NCI-H748 (cell line): ENCODE results near the gene STK10.
"Not testable (repeated sequence)": the region's sequence is repeated elsewhere in the genome, so short reads cannot be mapped to it uniquely, and the experiment has no call there.

Experiments
- DNase-seq: peaks from one replicate; lab custom pipeline; 2025; ENCODE audit not compliant: unreplicated experiment; lab: John Stamatoyannopoulos, UW

STK10 gene

DNA sequence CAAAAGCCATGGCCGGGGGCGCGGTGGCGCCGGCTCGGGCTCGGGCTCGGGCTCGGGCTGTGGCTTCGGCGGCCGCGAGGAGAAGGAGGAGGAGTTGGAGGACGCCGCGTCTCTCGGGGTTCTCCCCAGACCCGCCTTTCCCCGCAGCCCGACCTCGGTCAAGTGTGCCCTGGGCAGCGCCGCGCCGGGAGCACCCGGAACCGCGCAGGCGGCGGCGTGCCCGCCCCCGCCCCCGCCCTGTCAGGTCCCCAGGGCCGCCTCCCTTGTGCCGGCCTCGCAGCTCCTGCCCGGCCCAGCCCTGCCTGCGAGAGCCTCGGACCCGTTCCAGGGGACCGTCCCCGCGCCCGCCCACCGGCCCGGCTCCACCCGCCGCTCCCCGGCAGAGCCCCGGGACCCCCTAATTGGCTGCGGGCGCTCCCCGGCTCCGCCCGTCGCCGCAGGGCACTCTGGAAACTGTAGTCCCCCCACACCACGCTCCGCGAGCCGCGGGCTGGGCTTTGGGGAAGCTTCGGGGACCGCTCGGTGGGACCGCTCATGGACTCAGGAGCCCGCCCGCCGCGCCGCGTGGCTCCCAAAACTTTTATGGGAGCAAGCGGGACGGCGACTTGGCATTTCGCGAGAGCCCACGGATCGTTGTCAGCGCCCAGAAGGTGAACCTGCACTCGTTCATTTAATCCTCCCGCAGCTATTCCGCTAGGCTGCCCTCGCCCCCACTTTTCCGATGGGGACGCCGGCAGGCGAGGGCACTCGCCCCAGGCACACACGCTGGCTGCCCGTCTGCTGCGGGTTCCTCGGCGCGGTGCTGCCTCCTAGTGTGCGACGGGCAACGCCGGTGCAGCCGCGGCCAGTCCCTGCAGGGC lies at the start of gene STK10:
STK10 (minus strand) TSS at position 192 of the 860 bp plus-strand sequence; CDS start at position 10, 182 bp downstream.
- peak; percentile 93 for DNase-seq

DNA sequence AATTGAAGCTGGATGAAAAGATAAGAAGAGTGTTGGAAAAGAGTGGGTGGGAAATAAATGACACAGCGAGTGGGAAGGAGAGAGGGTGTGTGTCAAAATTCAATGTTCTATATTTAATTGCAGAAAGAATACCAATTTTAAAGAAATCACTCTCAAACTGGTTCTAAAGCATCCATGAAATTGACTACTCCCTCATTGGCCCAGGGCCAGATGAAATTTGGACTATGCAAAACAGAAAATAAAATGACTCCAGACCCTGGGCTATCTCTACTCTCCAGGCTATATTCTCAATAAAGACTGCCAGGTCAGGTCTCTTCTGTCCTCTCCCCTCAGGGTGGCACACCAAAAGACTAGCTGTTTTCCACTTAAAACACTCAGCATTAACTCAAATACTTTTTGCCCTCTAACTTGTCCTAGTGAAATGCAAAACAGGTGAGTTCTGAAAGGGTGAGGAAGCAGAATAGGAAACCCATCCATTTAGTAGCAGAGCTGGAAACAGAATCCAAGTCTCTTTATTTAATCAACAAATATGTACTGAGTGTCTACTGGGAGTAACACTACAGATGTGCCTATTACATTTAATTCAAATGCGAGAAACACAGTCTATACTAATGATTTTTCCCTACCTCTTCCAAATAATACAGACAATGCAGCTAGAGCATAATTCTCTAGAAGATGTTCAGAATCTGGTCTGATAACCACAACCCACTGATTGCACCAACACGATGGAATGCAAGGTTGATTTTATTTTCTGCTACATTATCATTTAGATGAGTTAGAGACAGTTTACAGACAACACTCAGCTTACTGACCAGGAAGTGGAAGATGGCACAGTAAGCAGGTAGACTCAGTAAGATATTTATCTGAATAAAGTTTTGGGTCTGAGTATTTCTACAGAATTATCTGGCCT lies 48.1 kb upstream of the STK10 start:
- DNase-seq: no peak

DNA sequence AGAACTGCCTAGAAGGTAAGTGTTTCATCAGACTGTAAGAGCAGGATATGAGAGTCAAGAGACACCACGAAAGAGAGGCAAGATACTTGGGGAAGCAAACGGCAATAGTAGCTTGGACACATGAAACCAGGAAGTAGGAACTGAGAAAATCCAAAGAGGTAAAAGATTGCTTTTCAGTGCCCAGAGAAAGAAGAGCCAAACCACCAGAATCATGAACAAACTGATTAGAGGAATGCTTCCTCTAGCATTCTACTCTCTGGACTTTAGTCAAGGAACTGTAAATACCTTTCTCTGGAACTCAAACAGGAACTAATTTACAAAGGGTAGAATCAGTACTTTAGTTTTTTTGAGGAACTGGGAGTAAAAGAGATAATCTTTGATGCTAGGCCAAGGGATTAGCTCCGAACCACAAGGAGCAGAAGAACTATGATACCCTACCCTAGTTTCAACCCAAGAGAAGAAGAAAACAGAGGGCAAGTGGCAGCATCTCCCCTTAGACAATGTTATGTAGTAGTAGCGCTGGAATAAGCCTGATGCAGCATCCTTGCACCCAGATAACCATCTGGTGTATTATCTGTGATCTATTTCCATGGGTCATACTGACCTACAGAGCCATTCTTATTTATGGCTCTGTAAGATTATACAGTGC lies 47.2 kb upstream of the STK10 start:
- no peak for DNase-seq

DNA sequence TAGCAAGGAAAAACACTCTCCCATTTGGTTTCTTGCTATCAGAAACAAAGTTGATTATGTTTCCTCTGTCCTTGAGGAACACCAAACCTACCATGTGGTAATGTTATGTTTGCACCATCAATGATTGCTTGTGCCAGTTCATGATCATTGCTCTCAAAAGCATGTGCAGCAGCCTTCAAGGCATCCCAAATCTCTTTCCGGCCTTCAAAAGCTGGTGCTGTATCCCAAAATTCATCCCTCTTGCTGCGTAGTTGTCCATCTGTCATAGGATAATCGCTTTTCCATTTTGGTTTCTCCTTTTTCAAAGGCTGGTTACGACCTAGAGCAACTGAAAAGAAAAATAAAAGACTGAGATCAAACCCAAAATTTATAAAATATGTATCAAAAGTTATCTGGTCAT lies 46.0 kb upstream of the STK10 start:
- DNase-seq: no peak

DNA sequence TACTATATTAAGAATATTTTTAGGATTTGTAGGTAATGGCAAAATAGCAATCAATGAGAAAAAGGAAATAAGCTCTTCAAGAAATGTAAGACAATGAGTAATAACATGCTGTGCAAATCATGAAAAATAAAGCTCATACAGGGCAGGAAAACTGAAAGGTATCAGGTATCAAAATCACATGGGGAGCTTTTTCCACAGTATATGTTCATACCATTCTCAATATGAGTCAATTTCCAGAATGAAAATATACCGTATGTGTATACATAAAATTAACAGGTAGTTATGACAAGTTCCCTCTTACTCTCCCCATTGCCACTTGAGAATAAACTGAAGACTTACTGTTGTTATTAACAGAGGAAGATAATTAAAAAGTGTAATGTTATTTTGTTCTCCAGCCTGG lies 41.9 kb upstream of the STK10 start:
- DNase-seq: no peak

DNA sequence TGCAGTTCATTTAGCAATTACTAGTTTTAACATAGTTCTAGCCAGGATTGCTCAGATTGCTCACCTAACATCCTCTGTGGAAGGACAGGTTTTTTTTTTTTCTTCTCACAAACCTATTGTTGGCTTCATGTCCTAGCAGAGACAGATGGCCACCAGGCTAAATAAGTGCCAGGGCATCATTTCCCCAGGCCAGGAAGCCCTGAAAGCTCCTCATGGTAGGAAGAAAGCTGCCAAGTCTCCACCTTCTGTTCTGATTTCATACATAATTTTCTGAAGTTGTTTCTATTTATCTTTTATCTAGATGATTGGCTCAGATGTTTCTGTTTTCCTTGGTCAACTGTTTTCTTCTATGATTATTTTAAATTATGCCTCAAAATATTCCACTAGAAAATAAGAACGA lies 37.0 kb upstream of the STK10 start:
- no peak for DNase-seq

DNA sequence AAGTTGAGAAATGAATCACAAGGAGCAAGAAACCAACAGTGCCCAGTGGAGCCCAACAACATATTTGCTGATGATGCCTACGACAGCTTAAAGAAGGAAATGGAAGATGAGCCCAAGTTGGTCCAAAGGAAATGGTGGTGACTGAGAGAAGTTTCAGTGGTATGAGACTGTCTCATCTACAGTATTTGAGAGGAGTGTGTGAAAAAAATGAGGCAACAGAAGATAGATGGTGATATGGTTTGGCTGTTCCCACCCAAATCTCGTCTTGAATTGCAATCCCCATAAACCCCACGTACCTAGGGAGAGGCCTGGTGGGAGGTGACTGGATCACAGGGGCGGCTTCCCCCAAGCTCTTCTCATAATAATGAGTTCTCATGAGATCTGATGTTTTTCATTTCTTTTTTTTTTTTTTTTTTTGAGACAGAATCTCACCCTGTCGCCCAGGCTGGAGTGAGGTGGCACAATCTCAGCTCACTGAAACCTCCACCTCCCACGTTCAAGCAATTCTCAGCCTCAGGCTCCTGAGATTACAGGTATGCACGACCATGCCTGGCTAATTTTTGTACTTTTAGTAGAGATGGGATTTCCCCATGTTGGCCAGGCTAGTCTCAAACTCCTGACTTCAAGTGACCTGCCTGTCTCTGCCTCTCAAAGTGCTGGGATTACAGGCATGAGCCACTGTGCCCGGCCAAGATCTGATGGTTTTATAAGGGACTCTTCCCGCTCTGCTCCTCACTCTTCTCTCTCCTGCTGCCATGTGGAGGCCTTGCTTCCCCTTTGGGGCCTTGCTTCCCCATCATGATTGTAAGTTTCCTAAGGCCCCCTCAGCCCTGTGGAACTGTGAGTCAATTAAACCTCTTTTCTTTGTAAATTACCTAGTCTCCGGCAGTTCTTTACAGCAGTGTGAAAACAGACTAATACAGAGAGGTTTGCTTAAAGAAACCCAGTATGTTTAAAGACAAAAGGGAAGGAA lies 36.2 kb upstream of the STK10 start:
- no peak for DNase-seq

DNA sequence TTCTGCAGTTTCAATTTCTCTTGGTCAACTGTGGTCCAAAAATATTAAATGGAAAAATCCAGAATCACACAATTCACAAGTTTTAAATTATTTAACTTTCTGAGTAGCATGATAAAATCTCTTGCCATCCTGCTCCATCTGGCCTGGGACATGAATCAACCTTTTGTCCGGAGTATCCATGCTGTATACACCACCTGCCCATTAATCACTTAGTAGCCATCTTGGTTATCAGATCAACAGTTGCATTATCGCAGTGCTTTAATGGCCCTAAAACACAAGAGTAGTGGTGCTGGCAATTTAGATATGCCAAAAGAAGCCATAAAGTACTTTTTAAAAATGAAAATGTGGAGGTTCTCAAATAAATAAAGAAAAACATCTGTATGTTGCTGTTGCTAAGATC lies 31.3 kb upstream of the STK10 start:
- DNase-seq: no peak

DNA sequence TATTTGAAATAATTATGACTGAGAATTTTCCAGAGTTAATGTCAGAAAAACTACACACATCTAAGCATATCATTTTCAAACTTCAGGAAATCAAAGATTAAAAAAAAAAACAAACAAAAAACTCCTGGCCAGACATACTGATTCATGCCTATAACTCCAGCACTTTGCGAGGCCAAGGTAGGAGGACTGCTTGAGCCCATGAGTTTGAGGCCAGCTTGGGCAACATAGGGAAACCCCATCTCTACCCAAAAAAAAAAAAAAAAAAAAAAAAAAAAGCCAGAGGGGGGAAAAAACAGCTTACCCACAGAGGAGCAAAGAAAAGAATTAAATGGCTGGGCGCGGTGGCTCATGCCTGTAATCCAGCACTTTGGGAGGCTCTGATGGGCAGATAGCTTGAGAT lies 28.3 kb upstream of the STK10 start:
- DNase-seq: no peak

DNA sequence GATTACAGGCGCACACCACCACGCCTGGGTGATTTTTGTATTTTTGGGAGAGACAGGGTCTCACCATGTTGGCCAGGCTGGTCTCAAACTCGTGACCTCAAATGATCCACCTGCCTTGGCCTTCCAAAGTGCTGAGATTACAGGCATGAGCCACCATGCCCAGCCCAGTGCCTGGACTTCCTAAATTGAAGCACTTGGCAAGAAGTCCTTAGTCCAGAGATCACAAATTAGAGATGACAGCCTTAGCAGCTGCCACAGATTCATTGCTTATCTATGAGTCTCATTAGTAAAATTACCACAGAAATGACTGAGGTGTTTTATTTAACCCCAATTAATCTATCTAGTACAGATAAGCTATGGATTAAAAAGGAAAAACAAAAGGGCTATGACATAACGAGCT lies 25.1 kb upstream of the STK10 start:
- no peak for DNase-seq

DNA sequence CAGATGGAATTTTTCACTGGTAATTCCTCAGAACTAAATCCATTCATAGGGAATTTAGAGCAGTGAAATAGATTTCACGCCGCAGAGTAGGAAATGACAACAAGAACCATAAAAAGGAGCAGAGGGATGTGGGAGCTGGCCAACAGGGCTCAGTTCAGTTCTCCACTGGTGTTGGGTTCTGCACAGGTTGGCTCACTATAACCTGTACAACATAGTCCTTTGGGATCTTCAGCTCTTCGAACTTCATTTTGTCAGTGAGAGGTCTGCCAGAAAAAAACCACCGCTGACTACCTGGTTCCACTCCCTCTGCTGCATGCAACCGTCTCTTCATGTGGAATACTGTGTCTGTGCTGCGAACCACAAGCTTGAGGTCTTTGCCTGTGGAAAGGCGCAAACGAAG lies 23.7 kb upstream of the STK10 start:
- DNase-seq: no peak

DNA sequence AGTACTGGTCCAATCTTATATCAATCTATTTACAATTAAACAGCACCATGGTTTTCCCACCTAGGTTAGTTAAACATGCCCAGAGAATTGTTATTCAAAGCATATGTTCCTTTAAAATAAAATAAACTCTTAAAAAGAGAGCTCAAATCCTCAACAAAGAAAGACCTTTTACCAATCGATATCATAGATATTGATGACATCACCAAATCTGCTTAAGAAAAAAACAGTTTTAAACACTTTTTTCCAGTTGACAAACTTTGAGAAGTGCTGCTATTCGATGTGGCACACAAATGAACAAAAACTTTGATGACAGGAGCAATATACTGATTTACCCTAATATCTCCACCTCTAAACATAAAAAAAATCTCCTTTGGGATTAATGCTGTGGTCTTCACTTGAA lies 21.7 kb upstream of the STK10 start:
- no peak for DNase-seq

DNA sequence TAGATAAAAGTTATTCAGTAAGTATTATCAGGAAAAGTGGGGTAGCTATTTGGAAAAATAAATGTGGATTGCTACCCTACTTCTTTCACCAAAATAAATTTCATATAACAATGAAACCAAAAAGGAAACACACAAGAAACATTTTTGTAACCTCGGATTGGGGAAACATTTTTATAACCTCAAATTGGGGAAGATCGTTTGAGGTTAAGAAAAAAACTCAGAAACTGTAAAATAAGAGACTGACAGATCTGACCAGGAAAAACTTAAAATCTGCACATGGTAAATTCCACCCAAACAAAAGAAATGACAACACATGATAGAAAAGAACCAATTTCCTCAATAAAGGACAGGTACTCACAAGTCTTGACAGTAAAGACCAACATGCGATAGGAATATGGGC lies 19.5 kb upstream of the STK10 start:
- no peak for DNase-seq

DNA sequence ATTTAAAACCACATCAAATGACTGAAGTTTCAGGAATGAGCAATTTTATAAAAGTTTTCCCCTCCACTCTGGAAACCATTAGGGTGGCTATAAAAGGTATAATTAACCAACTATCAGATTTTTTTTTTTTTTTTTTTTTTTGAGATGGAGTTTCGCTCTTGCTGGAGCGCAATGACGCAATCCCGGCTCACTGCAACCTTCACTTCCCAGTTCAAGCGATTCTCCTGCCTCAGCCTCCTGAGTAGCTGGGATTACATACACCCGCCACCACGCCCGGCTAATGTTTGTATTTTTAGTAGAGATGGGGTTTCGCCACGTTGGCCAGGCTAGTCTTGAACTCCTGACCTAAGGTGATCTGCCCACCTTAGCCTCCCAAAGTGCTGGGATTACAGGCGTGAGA lies 18.0 kb upstream of the STK10 start:
- not testable (repeated sequence) for DNase-seq

DNA sequence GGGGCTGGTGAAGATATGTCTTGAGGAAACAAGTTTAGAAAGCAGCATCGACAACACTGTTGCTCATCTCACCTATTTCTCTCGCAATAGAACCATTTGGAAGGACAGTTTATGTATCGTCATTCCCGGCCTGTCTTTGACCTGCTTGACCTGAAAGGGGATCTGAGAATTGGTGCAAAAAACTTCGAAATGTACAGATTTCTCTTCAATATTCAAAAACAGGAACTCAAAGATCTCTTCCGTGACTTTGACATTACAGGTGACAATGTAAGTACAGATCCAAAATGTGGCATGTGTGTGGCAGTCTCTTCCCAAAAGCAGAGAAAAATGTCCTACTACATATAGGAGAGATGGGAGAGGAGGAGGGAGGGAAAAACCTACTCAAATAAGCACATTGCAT lies 12.5 kb upstream of the STK10 start:
- DNase-seq: no peak

DNA sequence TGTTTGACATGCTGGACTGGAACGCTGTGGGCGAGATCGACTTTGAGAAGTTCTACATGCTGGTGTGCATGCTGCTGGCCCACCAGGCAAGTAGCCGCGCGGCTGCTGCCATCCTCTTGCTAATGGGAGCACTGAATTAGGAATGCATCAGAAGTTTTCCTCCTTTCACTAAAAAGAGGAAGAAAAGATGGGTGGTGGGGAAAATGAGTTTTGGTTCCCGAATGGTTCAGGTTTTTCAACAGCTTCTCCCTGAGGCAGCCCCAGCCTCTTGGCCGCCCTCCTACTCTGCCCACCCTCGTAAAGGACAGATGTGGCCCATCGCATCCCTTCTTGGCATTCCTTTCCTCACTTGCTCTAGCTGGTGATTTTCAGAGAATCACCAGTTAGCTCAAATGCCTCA lies 11.4 kb upstream of the STK10 start:
- no peak for DNase-seq

DNA sequence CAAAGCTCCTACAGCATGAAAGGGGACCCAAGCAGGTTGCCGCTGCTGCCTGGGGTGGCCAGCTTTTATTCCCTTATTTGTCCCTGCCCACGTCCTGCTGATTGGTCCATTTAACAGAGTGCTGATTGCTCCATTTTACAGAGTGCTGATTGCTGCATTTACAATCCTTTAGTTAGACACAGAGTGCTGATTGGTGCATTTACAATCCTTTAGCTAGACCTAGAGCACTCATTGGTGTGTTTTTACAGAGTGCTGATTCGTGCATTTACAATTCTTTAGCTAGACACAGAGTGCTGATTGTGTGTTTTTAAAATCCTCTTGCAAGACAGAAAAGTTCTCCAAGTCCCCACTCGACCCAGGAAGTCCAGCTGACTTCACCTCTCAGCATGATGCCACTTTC lies 9.8 kb upstream of the STK10 start:
- not testable (repeated sequence) for DNase-seq

DNA sequence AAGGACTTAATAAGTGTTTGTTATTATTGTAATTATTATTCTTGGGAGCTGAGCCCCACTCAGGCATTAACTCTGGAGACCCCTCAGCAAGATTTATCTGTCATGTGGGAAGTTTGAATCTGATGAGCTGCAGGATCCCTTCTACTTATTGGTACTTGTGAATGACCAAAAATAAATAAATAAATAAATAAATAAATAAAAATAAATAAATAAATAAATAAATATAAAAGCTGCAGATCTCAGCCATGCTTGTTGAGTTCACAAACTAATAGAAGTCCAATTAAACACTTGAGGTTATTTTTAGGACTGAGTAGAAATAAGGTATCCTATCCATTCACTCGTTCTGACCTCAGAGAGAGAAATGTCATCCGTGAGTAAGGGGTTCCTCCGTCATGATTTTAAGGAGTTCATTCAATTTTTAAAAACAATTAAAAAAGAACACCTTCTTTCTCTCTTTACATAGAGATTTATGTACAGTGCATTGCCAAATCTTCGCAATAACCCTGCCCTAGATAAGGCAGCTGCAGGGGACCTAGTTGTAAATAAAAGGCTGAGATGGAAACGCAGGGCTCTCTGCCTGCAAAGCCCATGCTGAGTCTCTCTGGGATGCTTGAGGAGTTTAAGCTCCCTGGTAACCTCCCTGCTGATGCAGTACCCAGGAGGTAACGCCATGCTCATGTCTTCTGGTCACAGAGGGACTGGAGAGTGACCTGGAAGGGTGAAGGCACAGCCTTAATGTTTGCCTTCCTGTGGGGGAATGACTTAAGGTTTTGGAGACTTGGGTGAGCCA lies 7.2 kb upstream of the STK10 start:
- DNase-seq: no peak

DNA sequence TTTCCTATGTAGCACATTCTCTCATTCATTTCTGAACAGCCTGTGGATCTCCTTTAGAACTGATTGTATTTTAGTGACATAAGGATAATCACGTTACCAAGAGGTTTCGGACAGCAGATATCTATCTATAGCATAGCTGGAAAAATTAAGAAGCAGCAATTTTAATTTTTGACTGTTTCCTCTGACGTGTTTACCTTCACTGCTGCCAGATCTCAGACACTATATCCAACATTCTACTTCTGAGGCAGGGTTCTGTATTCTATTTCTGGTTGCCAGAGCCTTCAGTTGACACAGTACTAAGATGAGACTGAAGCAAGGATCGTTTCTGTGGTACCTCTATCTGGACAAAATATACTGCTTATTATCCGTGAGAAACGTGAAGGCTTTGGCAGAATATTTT lies 5.8 kb upstream of the STK10 start, which contains the start of gene EFCAB9:
EFCAB9 (plus strand) TSS at position 301 of the 400 bp plus-strand sequence; CDS start at position 302, 1 bp downstream.
- no peak for DNase-seq
